NOMO-1 treated with dmso at 0.1 percent for 144 hours (cell line): ENCODE results near the gene FIP1L1.
"Not testable (repeated sequence)": the region's sequence is repeated elsewhere in the genome, so short reads cannot be mapped to it uniquely, and the experiment has no call there.

ENCODE experiments used
- DNase-seq: peaks from one replicate; lab custom pipeline; 2025; ENCODE audit not compliant: unreplicated experiment; lab: John Stamatoyannopoulos, UW

Gene FIP1L1

DNA sequence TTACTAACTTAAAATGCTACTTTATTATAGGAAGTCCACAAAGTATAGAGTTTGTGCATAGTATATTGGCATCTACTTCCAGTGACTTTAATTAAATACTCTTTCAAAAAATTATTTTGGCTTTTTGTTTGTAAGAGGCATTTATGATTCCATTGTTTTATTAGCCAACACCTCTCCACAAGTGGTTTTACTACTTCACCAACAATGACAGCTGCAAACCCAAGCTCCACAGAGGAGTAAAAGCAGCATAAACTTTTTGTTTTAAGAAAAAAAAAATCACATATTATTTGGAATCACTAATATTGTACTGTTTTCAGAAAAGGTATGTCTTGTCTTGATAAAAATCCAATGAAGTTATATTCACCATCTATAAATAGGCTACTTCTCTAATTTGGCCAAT is 88.5 kb downstream of the FIP1L1 start:
- DNase-seq, result no peak

GRCh38 chr4:53466576-53466975 is 89.1 kb downstream of the FIP1L1 start:
- not testable (repeated sequence) for DNase-seq

DNA sequence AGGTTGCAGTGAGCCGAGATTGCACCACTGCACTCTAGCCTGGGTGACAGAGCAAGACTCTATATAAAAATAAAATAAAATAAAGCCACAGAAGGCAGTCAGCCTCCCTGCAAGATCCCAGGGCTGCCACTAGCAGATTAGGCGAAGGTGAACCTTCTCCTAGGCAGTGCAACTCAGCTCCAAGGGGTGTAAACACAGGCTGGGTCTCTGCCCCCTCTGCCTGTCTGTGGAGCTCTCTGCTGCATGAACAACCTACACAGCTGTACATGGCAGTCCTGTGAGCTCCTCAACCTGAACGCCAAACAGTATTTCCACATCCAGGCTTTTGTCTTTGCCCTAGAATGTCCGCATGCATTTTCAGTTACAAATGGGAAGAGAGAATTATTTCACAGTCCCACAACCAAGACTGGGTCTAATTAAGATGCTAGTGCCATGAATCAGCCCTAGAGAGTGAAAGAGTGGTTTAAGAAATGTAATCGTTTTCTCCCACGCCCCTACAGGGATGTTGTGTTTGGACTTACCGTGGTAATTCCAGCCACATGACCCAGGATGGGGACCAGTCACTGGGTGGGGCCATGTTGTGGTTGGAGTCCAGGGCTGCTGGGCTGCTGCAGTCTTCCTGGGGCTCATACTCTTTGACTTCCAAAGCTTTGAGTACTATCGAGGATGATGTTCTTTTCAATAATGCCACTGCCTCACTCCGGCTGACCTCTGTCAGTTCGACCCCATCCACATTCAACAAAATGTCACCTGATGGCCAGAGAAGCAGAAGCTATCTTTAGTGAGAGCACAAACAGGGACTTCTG is 99.0 kb downstream of the FIP1L1 start:
- DNase-seq, result no peak

DNA sequence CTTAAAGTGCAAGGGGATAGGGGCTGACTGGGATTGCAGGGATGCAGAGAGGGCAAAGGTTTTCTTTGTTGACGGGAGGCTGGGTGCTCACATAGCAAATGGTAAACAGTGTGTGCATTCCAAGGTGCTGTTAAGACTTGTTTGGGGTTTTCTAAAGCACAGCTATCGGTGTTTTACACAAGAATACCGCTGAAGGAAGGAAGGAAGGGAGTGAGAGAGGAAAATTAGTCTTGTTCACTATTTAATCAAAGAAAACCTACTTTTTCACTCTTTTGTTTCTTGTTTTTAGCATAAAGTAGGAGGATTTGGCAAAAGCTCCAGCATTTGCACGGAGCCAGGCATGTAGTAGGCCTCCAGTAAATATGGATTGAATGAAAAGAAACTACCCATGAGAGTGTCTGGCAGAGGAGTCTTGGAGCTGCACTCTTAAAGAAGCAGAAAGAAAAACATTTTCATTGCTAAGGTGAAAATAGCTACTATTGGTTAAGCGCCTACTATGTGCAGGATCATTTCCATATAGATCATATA is 99.7 kb downstream of the FIP1L1 start:
- no peak for DNase-seq

GRCh38 chr4:53477636-53478035 is 100.2 kb downstream of the FIP1L1 start:
- DNase-seq, result no peak

GRCh38 chr4:53478671-53479456 is 101.4 kb downstream of the FIP1L1 start:
- DNase-seq, result no peak

GRCh38 chr4:53479736-53480525 is 102.5 kb downstream of the FIP1L1 start:
- no peak for DNase-seq

DNA sequence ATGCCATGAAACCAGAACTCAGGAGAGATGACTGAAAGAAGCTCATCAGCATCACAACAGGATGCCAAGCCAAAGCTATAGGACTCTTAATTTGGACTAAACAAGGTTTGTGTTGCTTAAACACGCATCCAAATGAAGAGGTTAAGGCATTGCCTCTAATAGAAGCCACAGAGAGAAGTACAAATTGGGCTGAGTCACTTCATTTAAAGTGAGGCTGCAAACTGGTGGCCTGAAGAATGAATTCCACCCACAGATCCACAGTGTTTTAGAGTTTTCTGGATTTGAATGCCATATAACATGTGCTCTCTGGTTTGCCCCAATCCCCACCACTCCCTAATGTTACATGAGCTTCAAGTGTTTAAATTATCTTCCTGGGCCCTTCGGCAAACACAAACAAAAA is 103.5 kb downstream of the FIP1L1 start:
- no peak for DNase-seq

- no peak for DNase-seq
Measured at GRCh38 chr4:53481586-53481985, 104.1 kb downstream of the FIP1L1 start.

- no peak for DNase-seq
Measured at GRCh38 chr4:53483250-53483649, 105.8 kb downstream of the FIP1L1 start.

GRCh38 chr4:53484911-53485657 is 107.6 kb downstream of the FIP1L1 start:
- no peak for DNase-seq

- DNase-seq, result no peak
Measured at GRCh38 chr4:53485658-53486040, 108.2 kb downstream of the FIP1L1 start.

GRCh38 chr4:53487766-53488165 is 110.3 kb downstream of the FIP1L1 start:
- no peak for DNase-seq

- no peak for DNase-seq
Measured at GRCh38 chr4:53489279-53489889, 111.9 kb downstream of the FIP1L1 start.

- DNase-seq, result no peak
Measured at GRCh38 chr4:53490161-53490956, 112.9 kb downstream of the FIP1L1 start.

DNA sequence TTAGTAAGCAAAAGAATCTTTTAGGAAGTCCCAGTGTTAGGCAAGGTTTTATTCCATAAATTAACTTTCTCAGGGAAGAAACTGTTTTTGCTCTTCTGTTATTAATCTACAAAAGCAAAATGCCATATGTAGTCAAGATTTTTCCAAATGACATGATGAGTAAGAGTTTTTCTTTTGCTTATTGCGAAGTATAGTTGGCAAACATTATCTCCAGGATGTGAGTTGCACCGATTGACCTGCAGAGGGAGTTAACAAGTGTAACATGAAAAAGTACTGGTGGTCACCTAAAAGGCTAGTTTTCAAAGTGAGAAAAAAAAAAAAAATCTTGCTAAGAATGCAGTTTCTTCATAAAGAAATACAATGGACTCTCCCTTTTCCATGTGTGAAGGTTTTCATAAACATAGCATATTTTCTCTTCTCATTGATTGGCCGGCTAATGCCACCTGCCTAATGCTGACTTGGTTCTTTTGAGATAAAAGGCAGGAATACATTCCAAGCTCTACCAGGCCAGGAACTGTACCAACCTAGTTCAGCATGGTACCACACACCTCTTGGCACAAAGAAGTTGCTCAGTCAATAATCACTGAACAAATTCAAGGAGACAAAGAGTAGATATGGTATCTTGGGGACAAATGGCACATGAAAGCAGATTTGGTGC is 113.7 kb downstream of the FIP1L1 start:
- no peak for DNase-seq

GRCh38 chr4:53494851-53495250 is 117.4 kb downstream of the FIP1L1 start:
- DNase-seq, result no peak

DNA sequence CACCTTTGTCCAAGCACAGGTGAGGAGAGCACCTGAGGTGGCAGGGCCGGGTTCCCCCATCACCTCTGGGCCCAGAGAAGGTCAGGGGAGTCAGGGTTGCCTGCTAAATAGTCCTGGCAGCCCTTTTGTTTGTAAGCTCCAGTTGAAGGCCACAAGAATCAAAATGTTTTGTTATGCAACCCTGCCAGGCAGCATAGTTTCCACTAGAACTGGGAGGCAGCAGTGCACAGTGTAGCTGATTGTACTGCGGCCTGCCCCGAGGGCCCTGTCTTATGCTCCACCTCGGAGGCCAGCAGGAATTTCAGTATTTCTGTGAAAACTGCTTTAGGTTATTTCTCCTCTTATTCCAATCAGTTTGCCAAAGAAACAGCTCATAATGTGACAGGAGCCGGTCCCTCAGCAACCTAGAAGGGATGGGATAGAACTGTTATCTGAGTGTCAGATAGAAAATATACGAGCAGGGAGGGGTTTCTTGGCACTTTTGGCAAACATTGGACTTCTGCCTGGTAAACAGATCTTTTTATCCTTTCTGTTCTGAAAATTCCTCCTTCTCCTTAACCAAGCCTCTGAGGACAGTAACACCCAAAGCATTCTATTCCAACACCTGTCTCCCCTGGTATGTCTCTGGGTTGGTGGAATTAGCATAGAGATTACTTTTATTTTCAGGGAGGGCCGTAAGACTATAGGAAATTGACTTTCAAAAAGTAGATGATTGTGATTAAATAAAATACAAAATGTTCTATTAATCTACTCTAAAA is 120.2 kb downstream of the FIP1L1 start:
- DNase-seq, result no peak
